GM18868 (cell line): Measurements from ENCODE around the gene HAUS6.
"Not testable (repeated sequence)": the region's sequence is repeated elsewhere in the genome, so short reads cannot be mapped to it uniquely, and the experiment has no call there.

ENCODE experiments used
- ATAC-seq: cut with Tn5 transposase; IDR thresholded peaks from one replicate; pipeline ENCODE4 v1.9.1; 2021; ENCODE audit warnings: mild to moderate bottlenecking, moderate library complexity; ENCODE audit not compliant: unreplicated experiment

HAUS6 gene, protein sequence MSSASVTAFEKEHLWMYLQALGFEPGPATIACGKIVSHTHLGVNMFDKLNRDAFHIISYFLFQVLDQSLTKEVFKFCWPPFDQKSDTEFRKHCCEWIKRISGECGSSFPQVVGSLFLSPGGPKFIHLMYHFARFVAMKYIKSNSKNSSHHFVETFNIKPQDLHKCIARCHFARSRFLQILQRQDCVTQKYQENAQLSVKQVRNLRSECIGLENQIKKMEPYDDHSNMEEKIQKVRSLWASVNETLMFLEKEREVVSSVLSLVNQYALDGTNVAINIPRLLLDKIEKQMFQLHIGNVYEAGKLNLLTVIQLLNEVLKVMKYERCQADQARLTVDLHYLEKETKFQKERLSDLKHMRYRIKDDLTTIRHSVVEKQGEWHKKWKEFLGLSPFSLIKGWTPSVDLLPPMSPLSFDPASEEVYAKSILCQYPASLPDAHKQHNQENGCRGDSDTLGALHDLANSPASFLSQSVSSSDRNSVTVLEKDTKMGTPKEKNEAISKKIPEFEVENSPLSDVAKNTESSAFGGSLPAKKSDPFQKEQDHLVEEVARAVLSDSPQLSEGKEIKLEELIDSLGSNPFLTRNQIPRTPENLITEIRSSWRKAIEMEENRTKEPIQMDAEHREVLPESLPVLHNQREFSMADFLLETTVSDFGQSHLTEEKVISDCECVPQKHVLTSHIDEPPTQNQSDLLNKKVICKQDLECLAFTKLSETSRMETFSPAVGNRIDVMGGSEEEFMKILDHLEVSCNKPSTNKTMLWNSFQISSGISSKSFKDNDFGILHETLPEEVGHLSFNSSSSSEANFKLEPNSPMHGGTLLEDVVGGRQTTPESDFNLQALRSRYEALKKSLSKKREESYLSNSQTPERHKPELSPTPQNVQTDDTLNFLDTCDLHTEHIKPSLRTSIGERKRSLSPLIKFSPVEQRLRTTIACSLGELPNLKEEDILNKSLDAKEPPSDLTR

GRCh38 chr9:19102631-19103345 lies at the start of gene HAUS6:
TSS of gene HAUS6 (minus strand) at chr9:19102904. CDS start at chr9:19102651, 253 bp downstream.
- ATAC-seq: peak; percentile 98

- ATAC-seq: not testable (repeated sequence)
These were observed 49.4 kb upstream of the HAUS6 start for GRCh38 chr9:19152160-19152498.

DNA sequence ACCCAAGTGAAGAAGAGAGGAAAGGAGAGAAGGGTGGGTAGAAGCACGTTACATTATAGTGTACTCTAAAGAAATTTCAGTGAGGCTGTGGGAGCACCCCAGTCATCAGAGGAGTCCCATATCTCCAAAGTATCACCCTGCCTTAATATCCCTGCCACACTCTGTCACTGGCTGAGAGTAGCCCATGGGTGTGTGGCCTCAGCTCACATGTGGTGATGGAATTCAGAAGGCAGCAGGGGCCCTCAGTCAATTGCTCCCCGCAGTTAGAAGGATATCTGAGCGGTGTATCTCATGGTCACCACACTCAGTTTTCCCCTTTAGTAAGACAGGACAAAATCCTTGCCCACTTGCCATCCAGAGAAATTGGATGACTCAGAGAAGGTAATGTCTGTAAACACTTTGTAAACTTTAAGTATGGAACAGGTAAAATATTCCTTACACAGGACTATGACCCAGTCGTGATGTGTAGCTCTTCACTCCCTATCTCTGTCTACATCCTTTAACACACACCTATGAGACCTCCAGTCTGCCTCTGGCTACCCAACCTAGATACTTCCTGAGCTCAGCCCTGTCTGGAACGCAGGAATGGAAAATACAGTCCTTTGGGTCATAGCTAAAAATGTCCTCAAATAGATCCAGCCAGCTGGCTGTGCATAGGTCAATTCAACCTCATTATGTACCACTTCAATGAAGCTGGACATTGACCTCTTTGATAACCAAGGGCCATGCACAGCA lies 48.9 kb upstream of the HAUS6 start:
- no peak for ATAC-seq

DNA sequence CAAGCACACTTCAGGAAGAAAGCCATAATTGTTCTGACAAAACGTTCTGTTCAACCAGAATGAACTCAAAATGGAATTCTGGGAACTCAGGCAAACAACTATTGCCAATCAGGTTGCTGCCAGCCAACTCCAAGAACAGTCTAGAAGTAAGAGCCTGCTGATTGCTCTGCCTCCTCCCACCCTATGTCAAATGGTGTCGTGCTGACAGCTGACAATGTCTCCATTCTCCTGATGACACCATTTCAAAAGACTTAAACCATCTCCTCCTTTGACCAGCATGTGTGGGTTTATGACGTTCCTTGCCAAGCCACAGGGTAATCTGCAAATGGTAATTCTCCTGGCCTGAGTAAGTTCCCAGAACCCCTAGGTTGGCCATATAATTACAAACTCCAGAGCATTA lies 46.5 kb upstream of the HAUS6 start:
- ATAC-seq: no peak

GRCh38 chr9:19148187-19148586 lies 45.5 kb upstream of the HAUS6 start:
- no peak for ATAC-seq

GRCh38 chr9:19146441-19147024 lies 43.8 kb upstream of the HAUS6 start:
- no peak for ATAC-seq

DNA sequence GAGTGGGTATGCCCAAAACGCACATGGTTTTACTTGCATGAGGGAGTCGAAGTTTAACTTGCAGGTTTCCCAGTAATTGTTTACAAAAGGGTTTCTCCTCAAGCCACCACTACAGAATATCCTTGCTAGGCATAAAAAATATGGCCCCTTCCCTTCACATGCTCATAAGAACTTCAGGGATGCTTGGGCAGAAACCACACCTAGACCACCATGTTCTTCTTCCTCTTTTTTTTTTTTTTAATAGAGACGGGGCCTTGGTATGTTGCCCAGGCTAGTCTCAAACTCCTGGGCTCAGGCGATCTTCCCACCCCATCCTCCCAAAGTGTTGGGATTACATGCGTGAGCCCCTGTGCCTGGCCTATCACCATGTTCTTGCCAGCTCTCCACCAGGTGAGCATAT lies 43.2 kb upstream of the HAUS6 start:
- no peak for ATAC-seq

DNA sequence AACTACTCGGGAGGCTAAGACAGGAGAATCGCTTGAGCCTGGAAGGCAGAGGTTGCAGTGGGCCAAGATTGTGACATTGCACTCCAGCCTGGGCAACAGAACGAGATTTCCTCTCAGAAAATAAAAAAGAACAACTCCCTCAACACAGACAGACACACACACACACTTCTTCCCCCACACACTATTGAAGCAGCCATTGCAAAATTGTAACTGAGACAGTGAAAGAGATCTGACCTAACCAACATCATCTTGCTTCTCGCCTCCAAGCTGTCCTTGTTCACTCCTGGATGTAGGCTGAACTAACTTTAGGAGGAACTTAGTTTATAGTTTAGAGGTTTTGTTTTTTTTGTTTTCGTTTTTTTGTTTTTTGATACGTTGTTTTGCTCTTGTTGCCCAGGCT lies 37.6 kb upstream of the HAUS6 start:
- ATAC-seq: no peak

DNA sequence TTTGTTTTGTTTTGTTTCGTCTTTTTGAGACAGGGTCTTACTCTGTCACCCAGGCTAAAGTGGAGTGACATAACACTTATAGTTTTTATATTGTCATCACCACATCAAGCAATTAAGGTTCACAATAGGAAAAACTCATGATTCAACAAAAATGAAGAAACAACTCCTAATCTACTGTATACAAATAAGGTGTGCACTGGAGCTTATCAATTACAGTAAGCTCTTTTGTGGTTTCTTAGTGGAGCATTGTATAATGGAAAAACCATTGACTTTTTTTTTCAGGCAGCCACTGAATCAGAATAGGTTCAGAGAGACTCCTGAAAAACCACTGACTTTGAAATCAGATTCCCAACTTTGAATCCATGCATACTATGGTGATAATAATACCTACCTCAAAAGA lies 35.4 kb upstream of the HAUS6 start:
- ATAC-seq: no peak

DNA sequence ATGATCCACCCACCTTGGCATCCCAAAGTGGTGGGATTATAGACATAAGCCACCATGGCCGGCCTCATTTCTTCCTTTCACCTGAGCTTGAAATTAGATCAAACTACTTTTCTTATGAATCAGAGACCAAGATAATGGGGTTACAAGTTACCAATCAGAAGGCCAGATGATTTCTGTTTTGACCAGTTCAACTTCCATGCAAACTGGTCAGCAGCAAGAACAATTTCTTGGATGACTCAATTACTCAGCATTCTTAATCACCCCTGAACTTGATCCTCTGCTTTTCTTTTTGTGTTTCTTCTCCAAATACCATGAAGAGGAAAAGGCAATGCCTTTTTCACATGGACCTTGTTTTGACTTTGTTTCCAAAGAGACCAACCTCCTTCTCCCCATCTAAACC lies 34.6 kb upstream of the HAUS6 start:
- ATAC-seq: no peak

- no peak for ATAC-seq
These were observed 33.4 kb upstream of the HAUS6 start for GRCh38 chr9:19136129-19136528.

- ATAC-seq: no peak
These were observed 31.0 kb upstream of the HAUS6 start for GRCh38 chr9:19133549-19134345.

GRCh38 chr9:19130436-19130835 lies 27.7 kb upstream of the HAUS6 start:
- ATAC-seq: no peak

- ATAC-seq: peak; percentile 12
These were observed 25.3 kb upstream of the HAUS6 start for GRCh38 chr9:19127871-19128500.

DNA sequence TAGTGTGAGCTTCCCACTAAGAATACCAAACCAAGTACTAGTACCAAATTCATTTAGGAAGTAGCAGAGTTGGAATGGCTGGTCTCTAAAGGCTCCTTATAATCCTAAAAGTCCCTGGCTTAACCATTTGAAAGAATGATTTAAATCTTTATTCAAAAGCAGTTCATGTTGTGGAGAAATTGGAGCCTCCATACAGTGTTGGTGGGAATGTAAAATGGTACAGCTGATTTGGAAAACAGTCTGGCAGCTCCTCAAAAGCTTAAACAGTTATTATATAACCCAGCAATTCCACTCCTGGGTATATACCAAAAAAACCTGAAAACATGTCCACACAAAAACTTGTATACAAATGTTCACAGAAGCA lies 21.7 kb upstream of the HAUS6 start:
- no peak for ATAC-seq

- no peak for ATAC-seq
These were observed 19.9 kb upstream of the HAUS6 start for GRCh38 chr9:19122490-19123042.

DNA sequence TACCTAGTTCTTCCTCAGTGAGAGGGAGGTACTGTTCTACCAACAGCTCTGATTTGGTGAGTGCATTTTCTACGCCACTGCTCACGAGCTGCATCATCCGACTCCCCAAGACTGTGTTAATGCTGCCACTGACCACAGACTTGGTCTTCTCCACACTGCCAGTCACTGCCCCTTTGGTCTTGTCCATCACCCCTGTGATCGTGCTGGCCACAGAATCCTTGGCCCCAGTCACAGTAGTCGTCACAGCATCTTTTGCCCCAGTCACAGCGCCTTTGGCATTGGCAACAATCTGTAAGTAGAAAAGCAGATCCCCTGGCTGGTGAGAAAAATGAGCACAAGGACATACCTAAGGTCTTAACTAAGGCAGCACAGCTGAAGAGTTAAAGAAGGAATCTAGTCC lies 18.2 kb upstream of the HAUS6 start:
- ATAC-seq: no peak

GRCh38 chr9:19119801-19120440 lies 17.2 kb upstream of the HAUS6 start:
- no peak for ATAC-seq
